Right atrium auricular region (tissue), 2 donors: ENCODE measurements around the gene KCNC3. TPM values are rescaled to one million over a fixed set of nuclear protein-coding genes. Genes with fewer than 3 reads are reported as not detected.

ENCODE experiments used
- DNase-seq: peaks from one replicate; pipeline ENCODE4 v3.0.0-alpha.2; 2019; ENCODE audit warnings: low spot score
- H3K27ac ChIP-seq, 2 donors: fragments of 200-600 bp; sonication (generic); 1 replicate in 1 of 2; 2 replicates in 1 of 2; pipeline ENCODE4 v1.5.1; 2016 to 2019
- H3K27me3 ChIP-seq, 2 donors: fragments of 200-600 bp; sonication (generic); one replicate each; pipeline versions ENCODE4 v1.5.1 to v1.6.0; 2017 to 2019
- H3K36me3 ChIP-seq: fragments of 200-600 bp; sonication (generic); one replicate; pipeline ENCODE4 v1.5.1; 2016
- H3K4me1 ChIP-seq, 2 donors: fragments of 200-600 bp; sonication (generic); one replicate each; pipeline versions ENCODE4 v1.5.1 to v1.6.0; 2017 to 2019
- H3K4me3 ChIP-seq, 2 donors: fragments of 200-600 bp; sonication (generic); 1 replicate in 1 of 2; 2 replicates in 1 of 2; pipeline ENCODE4 v1.5.1; 2017 to 2019; ENCODE audit warnings: mild to moderate bottlenecking in 1 of 2, moderate library complexity in 1 of 2
- H3K9me3 ChIP-seq, 2 donors: fragments of 200-600 bp; sonication (generic); one replicate each; pipeline ENCODE4 v1.5.1; 2019
- total RNA-seq, 2 donors: library from RNA; depleted of rRNA; stranded (reverse); fragments of >200 nt; gene quantifications; one replicate each; pipeline ENCODE4 v1.1.0, GENCODE V29; 2016
- TF ChIP-seq, protein P1 (sequence below), 2 donors: fragments of 200-600 bp; sonication (generic); IDR thresholded peaks; one replicate each; pipeline ENCODE4 v1.5.1; 2019; ENCODE audit warnings: antibody characterized with exemption in 2 of 2

Gene KCNC3
- total RNA-seq, 2 donors from 2014 or later: 1.4 to 2.0 TPM

DNA sequence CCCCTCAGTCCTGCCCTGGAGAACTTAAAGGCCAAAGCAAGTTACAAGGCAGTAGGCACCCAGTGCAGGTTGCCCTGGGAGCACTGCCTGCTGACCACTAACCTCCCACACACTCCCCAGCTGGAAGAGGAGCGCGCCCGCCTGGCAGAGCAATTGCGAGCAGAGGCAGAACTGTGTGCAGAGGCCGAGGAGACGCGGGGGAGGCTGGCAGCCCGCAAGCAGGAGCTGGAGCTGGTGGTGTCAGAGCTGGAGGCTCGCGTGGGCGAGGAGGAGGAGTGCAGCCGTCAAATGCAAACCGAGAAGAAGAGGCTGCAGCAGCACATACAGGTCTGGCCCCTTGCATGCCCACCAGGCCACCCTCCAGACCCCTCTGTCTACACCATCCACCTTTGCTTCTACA is 61.1 kb downstream of the KCNC3 start:
- no peak overlapping the region for H3K27ac ChIP-seq
- no peak overlapping the region for H3K4me3 ChIP-seq
- no peak for DNase-seq
- H3K36me3 ChIP-seq: peaks cover 28% of the 10 kb centered on the region
- H3K9me3 ChIP-seq: no peaks in the 10 kb centered on the region
- H3K27me3 ChIP-seq: no peaks in the 10 kb centered on the region
- TF ChIP-seq, protein P1, sequence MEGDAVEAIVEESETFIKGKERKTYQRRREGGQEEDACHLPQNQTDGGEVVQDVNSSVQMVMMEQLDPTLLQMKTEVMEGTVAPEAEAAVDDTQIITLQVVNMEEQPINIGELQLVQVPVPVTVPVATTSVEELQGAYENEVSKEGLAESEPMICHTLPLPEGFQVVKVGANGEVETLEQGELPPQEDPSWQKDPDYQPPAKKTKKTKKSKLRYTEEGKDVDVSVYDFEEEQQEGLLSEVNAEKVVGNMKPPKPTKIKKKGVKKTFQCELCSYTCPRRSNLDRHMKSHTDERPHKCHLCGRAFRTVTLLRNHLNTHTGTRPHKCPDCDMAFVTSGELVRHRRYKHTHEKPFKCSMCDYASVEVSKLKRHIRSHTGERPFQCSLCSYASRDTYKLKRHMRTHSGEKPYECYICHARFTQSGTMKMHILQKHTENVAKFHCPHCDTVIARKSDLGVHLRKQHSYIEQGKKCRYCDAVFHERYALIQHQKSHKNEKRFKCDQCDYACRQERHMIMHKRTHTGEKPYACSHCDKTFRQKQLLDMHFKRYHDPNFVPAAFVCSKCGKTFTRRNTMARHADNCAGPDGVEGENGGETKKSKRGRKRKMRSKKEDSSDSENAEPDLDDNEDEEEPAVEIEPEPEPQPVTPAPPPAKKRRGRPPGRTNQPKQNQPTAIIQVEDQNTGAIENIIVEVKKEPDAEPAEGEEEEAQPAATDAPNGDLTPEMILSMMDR (IDR thresholded peaks at IDR 0.05): no peak
- H3K4me1 ChIP-seq: no peaks in the 10 kb centered on the region

DNA sequence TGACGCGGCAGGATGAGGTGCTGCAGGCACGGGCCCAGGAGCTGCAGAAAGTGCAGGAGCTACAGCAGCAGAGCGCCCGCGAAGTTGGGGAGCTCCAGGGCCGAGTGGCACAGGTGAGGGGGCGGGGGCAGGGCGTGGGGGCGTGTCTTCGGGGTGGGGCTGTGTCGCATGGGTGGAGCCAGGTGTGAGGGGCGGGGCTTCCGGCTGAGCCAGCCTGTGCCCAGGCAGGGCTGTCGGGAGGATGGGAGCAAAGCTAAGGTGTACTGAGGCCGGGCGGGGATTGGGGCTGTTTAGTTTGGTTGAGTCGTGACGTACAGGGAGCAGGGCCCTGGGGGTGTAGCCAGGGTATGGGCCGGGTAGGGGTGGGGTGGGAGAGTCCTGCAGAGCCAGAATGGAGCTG is 62.3 kb downstream of the KCNC3 start:
- H3K4me1 ChIP-seq: no peaks in the 10 kb centered on the region
- H3K36me3 ChIP-seq: peaks cover 19% of the 10 kb centered on the region
- no peak overlapping the region for H3K27ac ChIP-seq
- no peaks in the 10 kb centered on the region for H3K27me3 ChIP-seq
- TF ChIP-seq, protein P1 (IDR thresholded peaks at IDR 0.05): no peak
- no peak overlapping the region for H3K4me3 ChIP-seq
- DNase-seq: no peak
- no peaks in the 10 kb centered on the region for H3K9me3 ChIP-seq

DNA sequence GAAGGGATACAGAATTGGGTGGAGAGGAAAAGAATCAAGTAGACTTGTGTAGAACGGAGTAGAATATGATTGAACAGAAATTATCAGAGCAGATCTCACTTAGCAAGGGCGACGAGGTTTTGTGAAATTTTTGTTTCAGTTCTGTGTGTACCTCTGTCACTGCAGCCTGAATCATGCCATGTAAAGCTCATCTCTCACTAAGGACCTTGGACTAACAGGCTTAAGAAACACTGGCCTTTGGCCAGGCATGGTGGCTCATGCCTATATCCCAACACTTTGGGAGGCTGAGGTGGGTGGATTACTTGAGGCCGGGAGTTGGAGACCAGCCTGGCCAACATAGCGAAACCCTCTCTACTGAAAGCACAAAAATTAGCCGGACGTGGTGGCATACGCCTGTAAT is 63.1 kb downstream of the KCNC3 start:
- Histone ChIP-seq H3K9me3 (no peaks in the 10 kb centered on the region), H3K4me1 (no peaks in the 10 kb centered on the region), H3K4me3 (no peak overlapping the region), H3K27me3 (no peaks in the 10 kb centered on the region), H3K36me3 (peaks cover 16% of the 10 kb centered on the region), H3K27ac (no peak overlapping the region)
- no peak for DNase-seq
- TF ChIP-seq, protein P1 (IDR thresholded peaks at IDR 0.05): no peak

DNA sequence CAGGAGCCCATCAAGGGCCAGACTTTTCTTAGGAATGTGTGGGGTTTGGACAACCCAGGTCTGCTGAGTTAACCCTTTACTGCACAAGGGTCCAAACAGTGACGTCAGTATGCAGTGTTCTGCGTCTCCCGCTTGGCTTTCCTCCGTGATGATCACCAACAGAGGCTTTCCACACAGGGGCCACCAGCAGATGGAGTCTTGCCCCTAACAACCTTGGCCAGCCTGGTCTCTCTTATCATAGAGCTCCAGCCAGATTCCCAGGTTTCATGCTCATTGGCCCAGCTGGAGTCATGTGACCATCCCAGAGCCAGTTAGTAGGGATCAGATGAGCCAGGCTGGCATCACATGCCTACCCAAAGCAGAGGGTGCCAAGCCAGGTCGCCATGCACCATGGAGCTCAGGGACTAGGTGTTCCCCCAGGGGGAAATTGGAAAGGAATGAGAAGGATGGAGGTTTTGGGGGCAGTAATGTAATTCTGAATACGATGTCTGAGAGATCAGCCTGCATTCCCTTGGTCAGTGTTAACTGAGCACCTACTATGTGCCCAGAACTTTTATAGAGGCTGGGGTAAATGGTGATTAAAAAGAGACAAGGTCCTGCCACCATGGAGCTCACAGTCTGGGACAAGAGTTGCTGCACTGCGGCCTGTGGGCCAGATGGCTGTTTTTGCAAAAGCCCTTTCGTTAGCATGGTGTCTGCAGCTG is 64.5 kb downstream of the KCNC3 start:
- H3K9me3 ChIP-seq: no peaks in the 10 kb centered on the region
- no peak overlapping the region for H3K27ac ChIP-seq
- peaks cover 18% of the 10 kb centered on the region for H3K36me3 ChIP-seq
- DNase-seq: no peak
- H3K4me3 ChIP-seq: no peak overlapping the region
- H3K4me1 ChIP-seq: no peaks in the 10 kb centered on the region
- TF ChIP-seq, protein P1 (IDR thresholded peaks at IDR 0.05): no peak
- H3K27me3 ChIP-seq: no peaks in the 10 kb centered on the region

DNA sequence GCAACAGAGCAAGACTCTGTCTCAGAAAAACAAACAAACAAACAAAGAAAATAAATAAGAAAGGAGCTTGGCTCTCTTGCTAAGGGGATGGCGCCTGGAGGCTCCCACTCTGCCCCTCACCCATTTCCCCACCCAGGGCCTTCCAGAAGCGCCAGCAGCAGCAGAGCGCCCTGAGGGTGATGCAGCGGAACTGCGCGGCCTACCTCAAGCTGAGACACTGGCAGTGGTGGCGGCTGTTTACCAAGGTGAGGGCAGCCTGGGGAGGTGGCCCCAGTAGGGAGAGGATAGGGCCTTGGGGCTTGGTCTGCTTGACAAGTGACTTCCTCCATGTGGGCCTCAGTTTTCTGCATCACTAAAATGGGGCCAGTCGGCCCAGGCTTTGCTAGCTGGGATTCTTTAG is 66.0 kb downstream of the KCNC3 start:
- DNase-seq: no peak
- TF ChIP-seq, protein P1 (IDR thresholded peaks at IDR 0.05): no peak
- no peaks in the 10 kb centered on the region for H3K27me3 ChIP-seq
- H3K36me3 ChIP-seq: peaks cover 19% of the 10 kb centered on the region
- H3K4me3 ChIP-seq: no peak overlapping the region
- no peak overlapping the region for H3K27ac ChIP-seq
- H3K4me1 ChIP-seq: no peaks in the 10 kb centered on the region
- no peaks in the 10 kb centered on the region for H3K9me3 ChIP-seq

Other genes starting within 250 kb of the KCNC3 start
- not detected for gene IZUMO2, start 166.1 kb downstream of the KCNC3 start, total RNA-seq
- gene MYH14, start 125.8 kb downstream of the KCNC3 start, total RNA-seq: 10 to 100 TPM; 40.9 to 44.5 TPM
- gene NAPSA, start 36.3 kb upstream of the KCNC3 start, total RNA-seq: under 1 TPM in 1 of 2 donors, not detected in 1; 0.31 TPM
- 100 to 1,000 TPM in 1 of 2 donors, 10 to 100 TPM in 1; 97.0 to 121 TPM for gene NR1H2, start 47.1 kb upstream of the KCNC3 start, total RNA-seq
- gene POLD1, start 55.0 kb upstream of the KCNC3 start, total RNA-seq: 1 to 10 TPM; 5.9 to 10.0 TPM
- not detected for gene SPIB, start 89.6 kb upstream of the KCNC3 start, total RNA-seq
- gene MYBPC2, start 103.5 kb upstream of the KCNC3 start, total RNA-seq: not detected
- 100 to 1,000 TPM in 1 of 2 donors, 10 to 100 TPM in 1; 94.9 to 112 TPM for gene EMC10, start 147.1 kb upstream of the KCNC3 start, total RNA-seq
- gene GARIN5A, start 147.5 kb upstream of the KCNC3 start, total RNA-seq: 1 to 10 TPM; 1.4 to 2.3 TPM
- 10 to 100 TPM; 26.6 to 38.2 TPM for gene JOSD2, start 181.8 kb upstream of the KCNC3 start, total RNA-seq
- gene ASPDH, start 184.5 kb upstream of the KCNC3 start, total RNA-seq: not detected
- gene LRRC4B, start 239.1 kb upstream of the KCNC3 start, total RNA-seq: 1 to 10 TPM; 1.6 to 2.0 TPM